ENCODE results near the gene PGS1.

DNA sequence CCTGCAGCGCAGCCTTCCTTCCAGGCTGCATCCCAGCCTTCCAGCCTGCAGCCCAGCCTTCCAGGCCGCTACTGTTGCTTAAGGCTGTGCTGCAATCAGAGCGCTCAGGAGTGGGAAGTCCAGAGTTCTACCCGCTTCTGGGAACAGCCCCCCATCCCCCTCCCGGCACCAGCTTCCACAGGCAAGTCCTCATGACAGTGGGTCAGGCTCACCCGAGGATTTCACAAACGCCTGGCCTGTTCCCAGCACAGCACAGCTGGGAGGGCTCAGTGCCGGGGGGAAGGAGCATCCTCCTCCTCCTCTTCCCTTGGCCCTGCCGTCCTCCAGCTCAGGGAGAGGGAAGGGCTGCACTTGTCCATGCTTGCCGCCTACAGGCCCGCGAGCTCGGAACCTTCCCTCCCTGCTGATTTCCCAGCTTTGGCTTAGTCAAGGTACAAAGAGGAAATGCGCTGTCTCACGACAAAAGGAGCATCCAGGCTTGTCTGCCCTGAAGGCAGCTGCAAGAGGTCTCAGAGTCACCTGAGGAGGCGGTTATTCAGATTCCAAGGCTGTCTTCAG lies 26.9 kb upstream of the PGS1 start:
- peak; percentile 100 for TF ChIP-seq POLR2AphosphoS5 (IDR thresholded peaks at IDR 0.05)
- TF ChIP-seq, protein P1, sequence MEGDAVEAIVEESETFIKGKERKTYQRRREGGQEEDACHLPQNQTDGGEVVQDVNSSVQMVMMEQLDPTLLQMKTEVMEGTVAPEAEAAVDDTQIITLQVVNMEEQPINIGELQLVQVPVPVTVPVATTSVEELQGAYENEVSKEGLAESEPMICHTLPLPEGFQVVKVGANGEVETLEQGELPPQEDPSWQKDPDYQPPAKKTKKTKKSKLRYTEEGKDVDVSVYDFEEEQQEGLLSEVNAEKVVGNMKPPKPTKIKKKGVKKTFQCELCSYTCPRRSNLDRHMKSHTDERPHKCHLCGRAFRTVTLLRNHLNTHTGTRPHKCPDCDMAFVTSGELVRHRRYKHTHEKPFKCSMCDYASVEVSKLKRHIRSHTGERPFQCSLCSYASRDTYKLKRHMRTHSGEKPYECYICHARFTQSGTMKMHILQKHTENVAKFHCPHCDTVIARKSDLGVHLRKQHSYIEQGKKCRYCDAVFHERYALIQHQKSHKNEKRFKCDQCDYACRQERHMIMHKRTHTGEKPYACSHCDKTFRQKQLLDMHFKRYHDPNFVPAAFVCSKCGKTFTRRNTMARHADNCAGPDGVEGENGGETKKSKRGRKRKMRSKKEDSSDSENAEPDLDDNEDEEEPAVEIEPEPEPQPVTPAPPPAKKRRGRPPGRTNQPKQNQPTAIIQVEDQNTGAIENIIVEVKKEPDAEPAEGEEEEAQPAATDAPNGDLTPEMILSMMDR (IDR thresholded peaks at IDR 0.05): peak in 1 of 4 experiments; percentile 29
